NCI-H146 treated with DMSO at 0.1 percent for 48 hours (cell line): ENCODE data around the gene MND1.

ENCODE experiments used
- DNase-seq: peaks from one replicate; lab custom pipeline; 2025; ENCODE audit not compliant: unreplicated experiment; lab: John Stamatoyannopoulos, UW

Gene MND1

DNA sequence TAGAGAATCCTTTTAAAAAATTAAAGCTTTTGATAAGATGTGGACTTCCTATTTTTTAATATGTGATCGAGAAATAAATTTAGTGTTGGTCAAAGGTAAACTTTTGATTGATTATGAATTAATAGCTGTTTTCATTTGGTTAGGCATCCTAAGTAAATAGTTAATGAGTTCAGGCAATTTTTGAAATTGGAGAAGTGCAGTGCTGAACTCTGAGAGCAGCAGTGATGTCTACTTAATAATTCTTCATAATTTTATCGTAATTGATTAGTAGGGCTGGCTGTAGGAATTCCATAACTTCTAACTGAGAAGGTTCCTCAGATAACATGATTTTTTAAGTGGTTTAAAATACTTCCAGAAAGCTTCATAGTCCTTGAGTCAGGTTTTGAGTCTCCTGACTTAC, 1.5 kb downstream of the MND1 start:
- DNase-seq, result no peak

GRCh38 chr4:153346563-153346962, 2.1 kb downstream of the MND1 start:
- no peak for DNase-seq

DNA sequence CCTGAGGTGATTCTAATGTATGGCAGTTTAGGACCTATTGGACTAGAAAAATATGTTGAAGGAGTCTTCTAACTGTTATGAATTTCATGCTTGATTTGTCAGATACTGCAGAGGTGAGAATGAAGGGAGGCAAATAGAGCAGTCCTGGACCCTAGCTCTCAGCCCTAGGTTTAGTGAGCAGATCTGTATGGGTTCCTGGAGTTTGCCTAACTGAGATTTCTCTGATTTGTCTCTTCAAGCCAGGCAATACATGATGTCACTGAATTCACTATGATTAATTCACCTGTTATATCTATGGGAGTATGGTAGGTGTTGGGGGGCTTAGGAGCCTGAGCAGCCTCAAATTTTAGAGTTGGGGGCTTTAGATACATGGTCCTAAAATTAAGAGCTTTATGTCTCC, 2.6 kb downstream of the MND1 start:
- DNase-seq, result no peak

- DNase-seq, result no peak
Observed at GRCh38 chr4:153348006-153348405, 3.5 kb downstream of the MND1 start.

DNA sequence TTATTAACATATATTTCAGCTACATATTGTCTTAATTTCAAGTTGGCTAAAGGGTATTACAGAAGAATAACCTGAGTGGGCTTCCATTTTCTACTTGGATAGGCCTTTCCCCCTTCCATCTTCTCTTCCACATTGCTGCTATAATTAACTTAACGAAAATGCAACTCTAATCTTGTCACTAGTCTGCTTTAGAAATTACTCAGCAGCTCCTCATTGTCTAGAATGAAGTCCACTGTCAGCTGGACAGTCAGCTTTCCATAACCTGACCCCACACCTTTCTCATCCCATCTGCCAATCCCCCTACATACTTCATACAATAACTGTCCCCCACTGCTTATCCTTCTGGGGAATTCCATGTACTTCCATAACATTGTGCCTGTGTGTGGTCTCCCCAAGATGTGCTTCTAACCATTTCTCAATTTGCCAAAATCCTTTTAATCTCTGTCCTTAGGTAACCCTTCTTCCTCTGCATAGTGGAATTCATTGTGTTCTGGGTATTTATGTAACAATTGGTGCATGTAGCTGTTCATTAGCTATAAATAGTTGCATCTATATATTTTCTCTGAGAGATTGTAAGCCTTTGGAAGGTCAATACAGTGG, 4.8 kb downstream of the MND1 start:
- no peak for DNase-seq

DNA sequence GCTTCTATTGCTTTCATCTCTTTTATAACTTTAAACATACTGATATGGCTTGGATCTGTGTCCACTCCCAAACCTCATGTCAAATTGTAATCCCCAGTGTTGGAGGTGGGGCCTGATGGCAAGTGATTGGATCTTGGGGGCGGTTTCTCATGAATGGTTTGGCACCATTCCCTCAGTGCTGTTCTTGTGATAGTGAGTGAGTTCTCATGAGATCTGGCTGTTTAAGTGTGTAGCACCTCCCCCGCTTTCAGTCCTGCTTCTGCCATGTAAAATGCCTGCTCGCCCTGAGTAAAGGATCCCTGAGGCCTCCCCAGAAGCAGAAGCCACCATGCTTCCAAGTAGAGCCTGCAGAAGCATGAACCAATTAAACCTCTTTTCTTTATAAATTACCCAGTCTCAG, 17.7 kb downstream of the MND1 start:
- no peak for DNase-seq

GRCh38 chr4:153364061-153364460, 19.6 kb downstream of the MND1 start:
- no peak for DNase-seq

DNA sequence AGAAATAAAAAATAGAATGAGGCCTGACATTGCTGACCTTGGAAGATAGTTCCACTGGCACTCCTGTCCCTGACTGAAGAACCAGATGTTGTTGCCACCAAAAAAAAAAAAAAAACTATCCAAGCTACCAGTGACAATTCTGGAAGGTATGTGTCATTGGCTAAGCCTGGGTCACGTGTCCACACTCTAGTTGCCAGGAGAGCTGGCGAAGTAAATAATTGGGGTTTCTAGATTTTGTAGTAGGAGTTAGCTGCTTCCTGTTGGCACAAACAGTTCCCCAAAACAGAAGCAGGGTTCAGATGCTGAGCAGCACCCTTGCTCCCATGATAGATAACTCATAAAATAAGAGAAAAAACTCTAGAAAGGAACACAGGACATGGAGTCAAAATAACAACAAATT, 20.5 kb downstream of the MND1 start:
- no peak for DNase-seq

DNA sequence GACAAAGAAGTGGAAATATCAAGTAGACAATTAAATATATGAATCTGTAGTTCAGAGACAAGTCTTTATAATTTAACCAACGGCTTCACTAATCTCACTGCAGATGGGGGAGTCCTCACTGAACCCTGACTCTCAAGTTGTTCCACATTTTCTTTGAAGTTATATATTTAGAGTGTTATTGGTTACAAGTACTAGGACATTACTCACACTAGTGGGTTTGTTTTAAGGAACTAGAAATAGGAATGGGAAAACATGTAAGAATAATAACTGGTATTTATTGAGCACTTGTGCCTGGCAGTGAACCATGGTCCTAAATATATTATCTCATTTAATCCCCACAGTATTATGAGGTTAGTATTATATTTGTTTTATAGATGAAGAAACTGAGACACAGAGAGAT, 22.0 kb downstream of the MND1 start:
- no peak for DNase-seq

GRCh38 chr4:153367092-153367491, 22.6 kb downstream of the MND1 start:
- no peak for DNase-seq

- no peak for DNase-seq
Observed at GRCh38 chr4:153369021-153369420, 24.5 kb downstream of the MND1 start.

- DNase-seq, result no peak
Observed at GRCh38 chr4:153371701-153372234, 27.3 kb downstream of the MND1 start.

DNA sequence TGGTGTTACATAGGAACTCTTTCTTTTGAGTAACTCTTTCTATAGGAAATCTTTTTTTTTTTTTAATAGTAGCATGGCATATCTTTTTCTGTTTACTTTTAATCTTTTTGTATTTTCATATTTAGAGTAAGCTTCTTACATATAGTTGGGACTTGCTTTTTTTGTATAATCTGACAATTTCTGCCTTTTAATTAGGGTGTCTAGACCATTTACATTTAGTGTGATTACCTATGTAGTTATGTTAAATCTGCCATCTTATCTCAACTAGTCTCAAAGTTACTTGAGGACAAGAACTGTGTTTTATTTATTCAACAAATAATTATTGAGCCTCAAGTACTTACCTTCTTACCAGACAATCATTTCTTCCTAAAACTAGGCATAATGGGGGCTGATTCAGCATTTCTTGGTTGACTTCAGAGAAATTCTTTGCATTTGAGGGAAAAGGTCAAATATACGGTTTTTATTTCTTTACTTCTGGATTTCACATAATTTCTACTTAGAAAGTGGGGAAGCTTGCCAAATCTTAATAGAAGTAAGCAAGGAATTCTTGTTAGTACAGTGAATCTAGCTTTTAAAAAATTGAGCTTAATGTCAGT, 28.6 kb downstream of the MND1 start:
- DNase-seq, result no peak

DNA sequence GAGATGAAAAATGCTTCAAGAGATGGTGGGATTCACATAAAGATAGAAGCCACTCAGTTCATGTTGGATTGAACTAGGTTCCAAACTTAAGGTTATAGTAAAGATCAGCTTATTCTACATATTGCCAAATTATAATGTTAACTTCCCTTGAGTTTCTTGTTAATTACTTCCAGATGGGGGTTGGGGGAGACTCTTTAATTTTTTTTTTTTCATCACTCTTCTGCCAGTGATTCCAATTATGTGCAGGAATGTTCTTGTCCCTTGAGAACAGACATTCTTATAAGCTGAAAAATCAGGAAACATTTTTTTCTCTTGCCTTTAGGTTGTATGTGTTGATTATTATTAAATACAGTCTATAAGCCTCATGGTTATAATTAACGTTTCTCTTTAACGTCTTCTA, 30.0 kb downstream of the MND1 start:
- DNase-seq, result no peak

DNA sequence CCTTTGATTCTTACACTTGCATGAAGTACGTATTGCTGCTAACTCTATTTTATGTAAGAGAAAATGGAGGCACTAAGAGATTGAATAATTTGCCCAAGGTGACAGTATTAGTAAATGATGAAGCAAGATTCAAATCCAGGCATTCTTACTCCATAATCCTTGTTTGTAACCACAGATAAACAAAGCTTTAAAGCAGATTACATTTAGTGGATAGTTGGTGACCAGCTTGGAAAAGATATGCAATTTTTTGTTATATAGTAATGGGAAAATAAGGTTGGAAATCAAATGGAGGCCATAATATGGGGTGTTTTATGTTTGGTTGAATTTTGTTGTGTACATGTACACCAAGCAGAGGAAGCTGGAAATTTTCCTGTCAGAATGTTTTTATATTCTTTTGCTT, 30.8 kb downstream of the MND1 start:
- no peak for DNase-seq

DNA sequence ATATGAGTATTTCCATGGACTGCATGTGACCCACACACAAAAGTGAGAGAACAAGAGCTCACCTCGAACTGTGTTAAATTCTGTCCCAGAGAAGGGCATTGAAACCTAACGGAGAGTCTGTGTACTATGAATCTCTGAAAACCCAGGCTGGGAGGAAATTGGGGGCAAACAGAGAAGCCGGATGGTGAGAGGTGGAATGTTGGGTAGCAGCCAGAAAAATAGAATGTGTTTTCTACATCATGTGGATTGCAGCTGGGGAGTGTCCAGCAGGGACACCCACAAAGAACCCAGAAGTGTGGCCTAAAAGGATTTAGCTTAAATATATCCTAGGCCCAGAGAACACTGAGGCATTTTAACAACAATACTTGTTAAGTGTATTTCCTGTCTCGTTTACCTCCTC, 38.6 kb downstream of the MND1 start:
- DNase-seq, result no peak

DNA sequence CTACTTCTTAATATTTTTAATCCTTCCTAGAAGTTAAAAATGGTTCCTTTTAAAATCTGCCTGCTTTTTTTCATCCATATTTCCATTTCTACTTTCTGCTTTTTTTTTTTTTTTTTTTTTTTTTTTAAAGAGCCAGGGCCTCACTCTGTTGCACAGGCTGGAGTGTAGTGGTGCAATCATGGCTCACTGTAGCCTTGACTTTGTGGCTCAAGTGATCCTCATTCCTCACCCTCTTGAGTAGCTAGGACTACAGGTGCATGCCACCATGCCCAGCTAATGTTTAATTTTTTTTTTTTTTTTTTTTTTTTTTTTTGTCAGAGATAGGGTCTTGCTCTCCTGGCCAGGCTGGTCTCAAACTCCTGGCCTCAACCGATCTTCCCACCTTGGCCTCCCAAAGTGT, 39.7 kb downstream of the MND1 start:
- no peak for DNase-seq

- no peak for DNase-seq
Observed at GRCh38 chr4:153385784-153386183, 41.3 kb downstream of the MND1 start.

DNA sequence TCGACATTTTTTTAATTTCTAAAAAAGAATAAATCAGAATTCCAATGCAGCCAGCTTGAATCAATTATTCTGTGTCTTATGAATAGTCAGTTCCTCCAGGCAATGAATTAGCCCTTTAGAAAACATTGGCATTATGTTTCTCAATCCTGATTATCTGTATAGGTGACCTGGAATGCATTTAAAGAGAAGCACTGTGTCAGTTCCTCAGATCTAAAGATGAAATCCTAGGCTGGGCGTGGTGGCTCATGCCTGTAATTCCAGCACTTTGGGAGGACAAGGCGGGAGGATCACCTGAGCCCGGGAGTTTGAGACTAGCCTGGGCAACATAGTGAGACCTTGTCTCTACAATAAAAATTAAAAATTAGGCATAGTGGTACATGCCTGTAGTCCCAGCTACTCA, 43.5 kb downstream of the MND1 start:
- DNase-seq, result no peak

DNA sequence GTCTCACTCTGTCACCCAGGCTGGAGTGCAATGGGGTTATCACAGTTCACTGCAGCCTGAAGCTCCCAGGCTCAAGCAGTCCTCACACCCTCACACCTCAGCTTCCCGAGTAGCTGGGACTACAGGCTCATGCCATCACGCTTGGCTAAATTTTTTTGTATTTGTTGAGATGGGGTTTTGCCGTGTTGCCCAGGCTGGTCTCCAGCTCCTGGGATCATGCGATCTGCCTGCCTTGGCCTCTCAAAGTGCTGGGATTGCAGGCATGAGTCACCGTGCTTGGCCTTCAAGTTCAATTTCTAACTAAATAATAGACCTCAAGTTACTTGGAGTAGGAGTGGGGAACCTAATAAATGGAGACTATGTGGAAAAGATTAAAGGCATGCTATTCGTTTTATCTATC, 48.9 kb downstream of the MND1 start:
- DNase-seq, result no peak

- DNase-seq, result no peak
Observed at GRCh38 chr4:153394945-153395344, 50.5 kb downstream of the MND1 start.

- no peak for DNase-seq
Observed at GRCh38 chr4:153398713-153399112, 54.2 kb downstream of the MND1 start.

DNA sequence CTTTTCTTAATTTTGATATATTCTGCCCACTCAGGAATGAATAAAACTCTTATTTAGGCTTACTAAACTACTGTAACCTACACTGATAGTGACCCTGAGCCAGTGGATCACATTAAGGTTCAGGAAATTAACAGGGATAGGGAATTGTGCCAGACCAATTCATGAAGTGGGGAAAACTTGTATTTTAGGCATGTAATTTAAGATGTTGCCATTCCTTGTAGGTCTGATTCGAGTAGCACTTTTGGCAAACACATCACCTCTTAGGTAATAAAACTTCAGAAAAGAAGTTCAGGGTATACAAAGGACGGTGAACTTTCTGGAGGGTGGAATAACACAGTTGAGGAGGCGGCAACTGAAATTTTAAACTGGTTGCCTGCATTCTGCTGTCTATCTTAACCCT, 54.9 kb downstream of the MND1 start:
- no peak for DNase-seq
